Omental fat pad (tissue), 4 donors: ENCODE results near the gene DEDD. TPM values are rescaled to one million over a fixed set of nuclear protein-coding genes. Genes with fewer than 3 reads are reported as not detected.
"Not testable (repeated sequence)": the region's sequence is repeated elsewhere in the genome, so short reads cannot be mapped to it uniquely, and the experiment has no call there.

Experiments
- ATAC-seq: fragments of 150-250 bp; one replicate; pipeline ENCODE4 v1.9.1; 2016; ENCODE audit warnings: mild to moderate bottlenecking, moderate library complexity; ENCODE audit not compliant: low FRiP score
- DNase-seq: peaks from one replicate; pipeline ENCODE4 v3.0.0-alpha.2; 2019; ENCODE audit warnings: low spot score
- total RNA-seq, 4 donors: library from RNA; depleted of rRNA; stranded (reverse); fragments of >200 nt; gene quantifications; one replicate each; pipeline ENCODE4 v1.1.0, GENCODE V29; 2016
- TF ChIP-seq, protein P1 (sequence below), 3 donors: fragments of 450-650 bp; IDR thresholded peaks; one replicate each; pipeline ENCODE4 v1.5.1; 2016 to 2017; ENCODE audit warnings: antibody characterized with exemption in 3 of 3, mild to moderate bottlenecking in 3 of 3, moderate library complexity in 2 of 3

The DEDD gene
- total RNA-seq, 4 donors from 2014 or later = 32.0 to 54.8 (median 43.1) TPM

DNA sequence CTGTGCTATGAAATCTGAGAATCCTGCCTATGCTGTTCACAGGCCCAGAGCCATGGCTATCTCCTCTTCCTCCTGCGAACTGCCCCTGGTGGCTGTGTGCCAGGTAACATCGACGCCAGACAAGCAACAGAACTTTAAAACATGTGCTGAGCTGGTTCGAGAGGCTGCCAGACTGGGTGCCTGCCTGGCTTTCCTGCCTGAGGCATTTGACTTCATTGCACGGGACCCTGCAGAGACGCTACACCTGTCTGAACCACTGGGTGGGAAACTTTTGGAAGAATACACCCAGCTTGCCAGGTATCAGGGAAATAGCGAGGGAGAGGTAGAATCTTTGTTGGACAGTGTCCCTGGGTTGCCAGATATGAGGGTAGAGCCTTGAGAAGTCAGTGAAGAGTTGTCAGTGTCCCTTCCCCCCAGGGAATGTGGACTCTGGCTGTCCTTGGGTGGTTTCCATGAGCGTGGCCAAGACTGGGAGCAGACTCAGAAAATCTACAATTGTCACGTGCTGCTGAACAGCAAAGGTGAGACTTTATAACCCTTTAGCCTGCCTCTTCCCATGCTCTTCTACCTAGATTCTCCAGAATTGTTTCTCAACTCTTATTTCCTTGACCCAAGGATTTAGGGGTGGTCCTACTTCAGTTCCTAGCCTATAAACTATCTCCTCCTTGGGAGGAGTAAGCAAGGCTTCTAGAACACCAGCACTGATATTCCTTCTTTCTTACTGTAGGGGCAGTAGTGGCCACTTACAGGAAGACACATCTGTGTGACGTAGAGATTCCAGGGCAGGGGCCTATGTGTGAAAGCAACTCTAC lies 13.2 kb downstream of the DEDD start:
- DNase-seq = no peak
- ATAC-seq = peak; percentile 60
- TF ChIP-seq, protein P1, sequence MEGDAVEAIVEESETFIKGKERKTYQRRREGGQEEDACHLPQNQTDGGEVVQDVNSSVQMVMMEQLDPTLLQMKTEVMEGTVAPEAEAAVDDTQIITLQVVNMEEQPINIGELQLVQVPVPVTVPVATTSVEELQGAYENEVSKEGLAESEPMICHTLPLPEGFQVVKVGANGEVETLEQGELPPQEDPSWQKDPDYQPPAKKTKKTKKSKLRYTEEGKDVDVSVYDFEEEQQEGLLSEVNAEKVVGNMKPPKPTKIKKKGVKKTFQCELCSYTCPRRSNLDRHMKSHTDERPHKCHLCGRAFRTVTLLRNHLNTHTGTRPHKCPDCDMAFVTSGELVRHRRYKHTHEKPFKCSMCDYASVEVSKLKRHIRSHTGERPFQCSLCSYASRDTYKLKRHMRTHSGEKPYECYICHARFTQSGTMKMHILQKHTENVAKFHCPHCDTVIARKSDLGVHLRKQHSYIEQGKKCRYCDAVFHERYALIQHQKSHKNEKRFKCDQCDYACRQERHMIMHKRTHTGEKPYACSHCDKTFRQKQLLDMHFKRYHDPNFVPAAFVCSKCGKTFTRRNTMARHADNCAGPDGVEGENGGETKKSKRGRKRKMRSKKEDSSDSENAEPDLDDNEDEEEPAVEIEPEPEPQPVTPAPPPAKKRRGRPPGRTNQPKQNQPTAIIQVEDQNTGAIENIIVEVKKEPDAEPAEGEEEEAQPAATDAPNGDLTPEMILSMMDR (IDR thresholded peaks at IDR 0.05) = peak in 1 of 3 donors; percentile 29

DNA sequence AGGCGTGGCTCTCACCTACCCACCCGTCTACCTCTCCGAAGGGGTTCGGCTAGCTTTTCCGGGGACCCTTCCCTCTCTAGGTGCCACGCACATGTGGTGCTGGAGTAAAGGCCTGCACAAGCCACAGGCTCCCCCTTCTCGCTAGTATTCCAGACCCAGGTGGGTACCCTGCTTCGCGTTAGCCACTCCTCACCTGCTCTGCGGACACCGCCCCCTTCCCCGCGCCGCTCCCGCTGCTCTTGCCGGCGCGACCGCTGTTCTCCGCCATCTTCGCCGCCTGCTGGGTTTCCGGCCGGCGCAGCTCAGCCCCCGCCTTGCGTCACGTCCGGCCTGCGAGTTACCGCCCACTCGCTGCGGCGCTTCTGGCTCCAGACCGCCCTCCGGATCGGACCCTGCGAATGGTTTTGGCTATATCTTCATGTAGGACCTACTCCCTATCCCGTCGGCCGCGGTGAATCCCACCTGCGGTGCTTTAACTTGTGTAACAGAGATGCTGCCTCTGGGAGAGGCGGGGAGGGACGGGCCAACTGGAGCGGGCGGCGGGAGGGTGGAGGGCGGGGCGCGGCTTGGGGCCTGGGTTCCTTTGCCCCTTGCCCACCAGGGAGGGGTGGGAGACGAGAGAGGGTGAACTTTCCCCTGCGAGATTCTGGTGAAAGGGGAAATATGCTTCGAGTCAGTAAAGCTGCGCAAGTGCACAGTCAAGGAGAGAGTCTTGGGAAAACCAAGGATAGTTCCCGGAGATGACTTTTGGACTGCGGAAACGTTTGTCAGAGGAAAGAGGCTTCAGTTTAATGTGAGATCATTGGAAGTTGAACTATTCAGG lies 14.5 kb downstream of the DEDD start, which contains the start of the genes NIT1 and PFDN2:
Gene NIT1 (plus strand): TSS at position 347 of the 823 bp plus-strand sequence. CDS start 72 bp downstream, at position 419.
Gene PFDN2 (minus strand): TSS at position 279 of the 823 bp plus-strand sequence. CDS start 11 bp downstream, at position 268.
- DNase-seq (peak; percentile 69), ATAC-seq (peak; percentile 85)
- TF ChIP-seq, protein P1 (IDR thresholded peaks at IDR 0.05) = no peak

DNA sequence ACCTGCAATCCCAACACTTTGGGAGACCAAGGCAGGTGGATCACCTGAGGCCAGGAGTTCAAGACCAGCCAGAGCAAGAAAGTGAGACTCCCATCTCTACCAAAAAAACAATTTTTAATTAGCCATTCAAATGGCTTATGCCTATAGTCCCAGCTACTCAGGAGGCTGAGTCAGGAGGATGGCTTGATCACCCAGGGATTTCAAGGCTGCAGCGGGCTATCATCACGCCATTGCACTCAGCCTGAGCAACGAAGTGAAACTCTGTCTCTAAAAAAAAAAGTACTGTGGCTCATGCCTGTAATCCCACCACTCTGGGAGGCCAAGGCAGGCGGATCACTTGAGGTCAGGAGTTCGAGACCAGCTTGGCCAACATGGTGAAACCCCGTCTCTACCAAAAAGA lies 16.5 kb downstream of the DEDD start:
- ATAC-seq, DNase-seq: not testable (repeated sequence)

DNA sequence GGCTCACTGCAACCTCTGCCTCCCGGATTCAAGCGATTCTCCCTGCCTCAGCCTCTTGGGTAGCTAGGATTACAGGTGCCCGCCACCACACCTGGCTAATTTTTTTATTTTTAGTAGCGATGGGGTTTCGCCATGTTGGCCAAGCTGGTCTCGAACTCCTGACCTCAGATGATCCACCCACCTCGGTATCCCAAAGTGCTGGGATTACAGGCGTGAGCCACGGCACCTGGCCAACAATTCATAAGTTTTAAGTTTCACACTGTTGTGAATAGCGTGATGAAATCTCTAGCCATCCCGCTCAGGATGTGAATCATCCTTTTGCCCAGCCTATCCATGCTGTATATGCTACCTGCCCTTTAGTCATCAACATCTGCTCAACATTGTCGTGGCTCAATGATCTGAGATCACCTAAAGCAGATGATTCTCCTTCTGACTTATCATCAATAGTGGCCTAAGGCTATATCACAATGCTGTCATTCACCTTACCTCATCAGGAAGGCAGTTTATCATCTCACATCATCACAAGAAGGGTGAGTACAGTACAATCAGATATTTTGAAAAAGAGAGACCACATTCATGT lies 17.2 kb downstream of the DEDD start:
- ATAC-seq = no peak
- DNase-seq = no peak
- TF ChIP-seq, protein P1 (IDR thresholded peaks at IDR 0.05) = no peak

GRCh38 chr1:161114556-161114955 lies 17.9 kb downstream of the DEDD start:
- DNase-seq (no peak), ATAC-seq (no peak)
- TF ChIP-seq, protein P1 (IDR thresholded peaks at IDR 0.05) = no peak

GRCh38 chr1:161113915-161114314 lies 18.6 kb downstream of the DEDD start:
- DNase-seq (no peak), ATAC-seq (no peak)
- TF ChIP-seq, protein P1 (IDR thresholded peaks at IDR 0.05) = no peak

DNA sequence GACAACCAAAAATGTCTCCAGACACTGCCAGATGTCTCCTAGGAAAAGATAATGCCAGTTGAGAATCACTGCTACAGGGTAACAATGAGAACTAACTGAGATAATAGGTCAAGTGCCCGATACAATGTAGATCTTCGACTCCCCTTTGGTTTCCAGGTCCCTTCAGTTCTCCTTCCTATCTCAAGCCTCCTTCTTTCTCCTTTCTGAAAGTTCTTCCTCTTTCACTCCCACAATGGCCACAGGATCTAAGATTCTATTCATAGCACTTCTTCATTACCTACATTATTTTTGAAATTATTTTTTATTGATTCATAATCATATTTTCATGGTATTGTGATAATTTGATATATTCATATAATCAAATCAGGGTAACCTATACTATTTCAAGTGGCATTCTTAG lies 20.9 kb downstream of the DEDD start:
- ATAC-seq (no peak), DNase-seq (no peak)
- TF ChIP-seq, protein P1 (IDR thresholded peaks at IDR 0.05) = no peak
